Measurements from ENCODE around the gene PRR23E.

- TF ChIP-seq EZH2 (IDR thresholded peaks at IDR 0.05; ENCODE audit: insufficient read depth, low read length), result no peak
- TF ChIP-seq CTCF (IDR thresholded peaks at IDR 0.05; ENCODE audit: insufficient read depth, low read depth, low read length), result no peak
Observed at GRCh38 chr3:127203024-127203423, 10.1 kb downstream of the PRR23E start.

All from astrocyte (in vitro differentiated cells and primary cell).